Gastrocnemius medialis (tissue), 4 donors: Measurements from ENCODE around the gene GNB1. TPM values are rescaled to one million over a fixed set of nuclear protein-coding genes. Genes with fewer than 3 reads are reported as not detected.
A peak's percentile ranks its signal among the peaks of the same experiment; 100 is the strongest.

Experiments used
- ATAC-seq, 2 donors: fragments of 150-250 bp; one replicate each; pipeline ENCODE4 v1.9.1; 2016
- DNase-seq, 2 donors: peaks; one replicate each; pipeline ENCODE4 v3.0.0-alpha.2; 2019
- H3K27ac ChIP-seq, 4 donors: fragments of 200-600 bp; sonication (generic); 1 replicate in 1 of 4; 2 replicates in 3 of 4; pipeline ENCODE4 v1.5.1; 2016 to 2018; ENCODE audit warnings: mild to moderate bottlenecking in 2 of 4, moderate library complexity in 1 of 4
- H3K27me3 ChIP-seq, 3 donors: fragments of 200-600 bp; sonication (generic) in 2 of 3; 1 replicate in 1 of 3; 2 replicates in 2 of 3; pipeline versions ENCODE4 v1.5.1 to v1.6.0; 2016 to 2019; ENCODE audit warnings: mild to moderate bottlenecking in 1 of 3, moderate library complexity in 1 of 3
- H3K36me3 ChIP-seq, 2 donors: fragments of 200-600 bp; sonication (generic) in 1 of 2; one replicate each; pipeline ENCODE4 v1.5.1; 2017 to 2018
- H3K4me1 ChIP-seq, 2 donors: fragments of 200-600 bp; sonication (generic) in 1 of 2; one replicate each; pipeline ENCODE4 v1.5.1; 2016 to 2017; ENCODE audit warnings: mild to moderate bottlenecking in 2 of 2
- H3K4me3 ChIP-seq, 4 donors: fragments of 200-600 bp; sonication (generic) in 3 of 4; 1 replicate in 1 of 4; 2 replicates in 3 of 4; pipeline ENCODE4 v1.5.1; 2016 to 2019; ENCODE audit warnings: mild to moderate bottlenecking in 2 of 4
- H3K9me3 ChIP-seq, 3 donors: fragments of 200-600 bp; sonication (generic) in 2 of 3; 1 replicate in 1 of 3; 2 replicates in 2 of 3; pipeline ENCODE4 v1.5.1; 2016 to 2019
- POLR2A ChIP-seq, 2 donors: fragments of 450-650 bp; IDR thresholded peaks; one replicate each; pipeline ENCODE4 v1.6.1; 2017; ENCODE audit warnings: antibody characterized with exemption in 2 of 2, mild to moderate bottlenecking in 2 of 2, moderate library complexity in 2 of 2
- in situ Hi-C, 4 donors: fragments of 200-750 bp; cut with MboI; loops; one replicate each; pipeline versions ENCODE4 v1.15.0 to v1.8.0; 2017; ENCODE audit warnings: low sequenced_read_pairs in 4 of 4
- intact Hi-C: fragments of 100-400 bp; cut with DNase I; formaldehyde crosslinking; loops from one replicate; pipeline ENCODE4 v1.15.1; 2023; ENCODE audit warnings: low total_unique reads
- total RNA-seq, 4 donors: library from RNA; depleted of rRNA; stranded (reverse); fragments of >200 nt; gene quantifications; one replicate each; pipeline versions ENCODE4 v1.1.0 to v1.2.3, GENCODE V29; 2016
- TF ChIP-seq, protein P1 (sequence below), 5 experiments: fragments of 450-650 bp in 3 of 5; fragments of 200-600 bp in 2 of 5; sonication (generic) in 2 of 5; IDR thresholded peaks in 4 of 5; conservative IDR thresholded peaks in 1 of 5; 1 replicate in 4 of 5; 2 replicates in 1 of 5; pipeline ENCODE4 v1.5.1; 2016 to 2019; ENCODE audit warnings: antibody characterized with exemption in 5 of 5, mild to moderate bottlenecking in 3 of 5, moderate library complexity in 3 of 5

Gene GNB1
- total RNA-seq, 4 donors from 2014 or later: 29.9 to 44.1 (median 37.2) TPM

GRCh38 chr1:1755852-1756251 is 135.0 kb downstream of the GNB1 start:
- TF ChIP-seq, protein P1, sequence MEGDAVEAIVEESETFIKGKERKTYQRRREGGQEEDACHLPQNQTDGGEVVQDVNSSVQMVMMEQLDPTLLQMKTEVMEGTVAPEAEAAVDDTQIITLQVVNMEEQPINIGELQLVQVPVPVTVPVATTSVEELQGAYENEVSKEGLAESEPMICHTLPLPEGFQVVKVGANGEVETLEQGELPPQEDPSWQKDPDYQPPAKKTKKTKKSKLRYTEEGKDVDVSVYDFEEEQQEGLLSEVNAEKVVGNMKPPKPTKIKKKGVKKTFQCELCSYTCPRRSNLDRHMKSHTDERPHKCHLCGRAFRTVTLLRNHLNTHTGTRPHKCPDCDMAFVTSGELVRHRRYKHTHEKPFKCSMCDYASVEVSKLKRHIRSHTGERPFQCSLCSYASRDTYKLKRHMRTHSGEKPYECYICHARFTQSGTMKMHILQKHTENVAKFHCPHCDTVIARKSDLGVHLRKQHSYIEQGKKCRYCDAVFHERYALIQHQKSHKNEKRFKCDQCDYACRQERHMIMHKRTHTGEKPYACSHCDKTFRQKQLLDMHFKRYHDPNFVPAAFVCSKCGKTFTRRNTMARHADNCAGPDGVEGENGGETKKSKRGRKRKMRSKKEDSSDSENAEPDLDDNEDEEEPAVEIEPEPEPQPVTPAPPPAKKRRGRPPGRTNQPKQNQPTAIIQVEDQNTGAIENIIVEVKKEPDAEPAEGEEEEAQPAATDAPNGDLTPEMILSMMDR (IDR thresholded peaks at IDR 0.05 in 4 of 5, conservative IDR thresholded peaks at IDR 0.05 in 1 of 5): no peak
- TF ChIP-seq POLR2A (IDR thresholded peaks at IDR 0.05): no peak
- peaks cover 0 to 63% of the 10 kb centered on the region in 2 donors for H3K36me3 ChIP-seq
- ATAC-seq (no peak), DNase-seq (no peak)
- no peaks in the 10 kb centered on the region for H3K27me3 ChIP-seq
- H3K9me3 ChIP-seq: no peaks in the 10 kb centered on the region
- peaks cover 10% of the 10 kb centered on the region in 2 donors for H3K4me1 ChIP-seq
- intact Hi-C loops (no loop called here), in situ Hi-C loops (loop anchor here in 1 of 4 donors (25.0 kb wide), 1 partner anchor 131 kb away; the partner anchor contains the start of gene GNB1)
- H3K4me3 ChIP-seq: no peak overlapping the region
- no peak overlapping the region for H3K27ac ChIP-seq

GRCh38 chr1:1755426-1755825 is 135.5 kb downstream of the GNB1 start:
- in situ Hi-C loops (loop anchor here in 1 of 4 donors (25.0 kb wide), 1 partner anchor 132 kb away; the partner anchor contains the start of gene GNB1), intact Hi-C loops (no loop called here)
- no peaks in the 10 kb centered on the region for H3K9me3 ChIP-seq
- H3K36me3 ChIP-seq: peaks cover 0 to 59% of the 10 kb centered on the region in 2 donors
- DNase-seq: no peak
- H3K27me3 ChIP-seq: no peaks in the 10 kb centered on the region
- ATAC-seq: no peak
- no peak for TF ChIP-seq POLR2A (IDR thresholded peaks at IDR 0.05)
- TF ChIP-seq, protein P1 (IDR thresholded peaks at IDR 0.05 in 4 of 5, conservative IDR thresholded peaks at IDR 0.05 in 1 of 5): no peak
- H3K4me3 ChIP-seq: no peak overlapping the region
- H3K4me1 ChIP-seq: peaks cover 10% of the 10 kb centered on the region in 2 donors
- H3K27ac ChIP-seq: no peak overlapping the region

- TF ChIP-seq POLR2A (IDR thresholded peaks at IDR 0.05): no peak
- TF ChIP-seq, protein P1 (IDR thresholded peaks at IDR 0.05 in 4 of 5, conservative IDR thresholded peaks at IDR 0.05 in 1 of 5): no peak
- H3K9me3 ChIP-seq: no peaks in the 10 kb centered on the region
- peaks cover 6 to 10% of the 10 kb centered on the region in 2 donors for H3K4me1 ChIP-seq
- intact Hi-C loops: no loop called here
- no peak for DNase-seq
- no peaks in the 10 kb centered on the region for H3K27me3 ChIP-seq
- H3K27ac ChIP-seq: peak overlapping the region in 1 of 4 donors; percentile 62
- no peak overlapping the region for H3K4me3 ChIP-seq
- in situ Hi-C loops: loop anchor here in 1 of 4 donors (25.0 kb wide), 1 partner anchor 133 kb away; the partner anchor contains the start of gene GNB1
- peaks cover 0 to 50% of the 10 kb centered on the region in 2 donors for H3K36me3 ChIP-seq
- no peak for ATAC-seq
Observed at GRCh38 chr1:1754051-1754815, 136.7 kb downstream of the GNB1 start.

DNA sequence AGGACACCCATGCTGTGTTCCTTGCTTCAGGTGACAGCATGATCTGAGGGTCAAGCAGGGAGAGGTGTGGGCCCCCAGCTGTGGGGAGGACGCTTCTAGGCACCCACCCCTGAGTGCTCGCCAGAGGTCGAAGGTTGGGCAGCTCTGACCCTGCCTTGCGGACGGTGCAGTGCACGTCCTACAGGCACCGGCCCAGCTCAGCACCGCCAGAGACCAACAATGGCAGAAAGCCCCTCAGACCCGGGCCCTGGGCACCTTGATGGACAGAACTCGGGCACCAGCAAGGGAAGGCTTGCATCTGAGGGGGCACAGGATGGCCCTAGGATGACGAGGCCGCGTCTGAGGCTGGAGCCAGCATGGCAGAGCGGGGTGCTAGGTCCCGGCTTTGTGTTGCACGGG is 137.3 kb downstream of the GNB1 start:
- in situ Hi-C loops: loop anchor here in 1 of 4 donors (25.0 kb wide), 1 partner anchor 134 kb away; the partner anchor contains the start of gene GNB1
- H3K9me3 ChIP-seq: no peaks in the 10 kb centered on the region
- H3K27ac ChIP-seq: peak overlapping the region in 2 of 4 donors; percentile 37 to 62
- TF ChIP-seq POLR2A (IDR thresholded peaks at IDR 0.05): no peak
- TF ChIP-seq, protein P1 (IDR thresholded peaks at IDR 0.05 in 4 of 5, conservative IDR thresholded peaks at IDR 0.05 in 1 of 5): no peak
- H3K27me3 ChIP-seq: no peaks in the 10 kb centered on the region
- peaks cover 0 to 50% of the 10 kb centered on the region in 2 donors for H3K36me3 ChIP-seq
- DNase-seq (no peak), ATAC-seq (no peak)
- peaks cover under 1 to 8% of the 10 kb centered on the region in 2 donors for H3K4me1 ChIP-seq
- intact Hi-C loops: loop anchor here (2.0 kb wide), 1 partner anchor 153 kb away; no protein-coding TSS in a partner anchor
- H3K4me3 ChIP-seq: no peak overlapping the region
